Vagina (tissue), 2 donors: Measurements from ENCODE around the gene LIN7C. TPM values are rescaled to one million over a fixed set of nuclear protein-coding genes. Genes with fewer than 3 reads are reported as not detected.

Experiments used
- DNase-seq, 2 donors: peaks; one replicate each; pipeline ENCODE4 v3.0.0-alpha.2; 2017; ENCODE audit errors: extremely low spot score in 2 of 2
- H3K27ac ChIP-seq: fragments of 200-600 bp; sonication (generic); one replicate; pipeline ENCODE4 v1.5.1; 2019
- H3K27me3 ChIP-seq: fragments of 200-600 bp; sonication (generic); one replicate; pipeline ENCODE4 v1.5.1; 2019
- H3K36me3 ChIP-seq, 2 donors: fragments of 200-600 bp; sonication (generic); one replicate each; pipeline ENCODE4 v1.5.1; 2017 to 2019
- H3K4me1 ChIP-seq: fragments of 200-600 bp; sonication (generic); one replicate; pipeline ENCODE4 v1.5.1; 2019
- H3K4me3 ChIP-seq, 2 donors: fragments of 200-600 bp; sonication (generic); 1 replicate in 1 of 2; 2 replicates in 1 of 2; pipeline ENCODE4 v1.5.1; 2016 to 2019
- H3K9me3 ChIP-seq: fragments of 200-600 bp; sonication (generic); one replicate; pipeline ENCODE4 v1.5.1; 2019
- CTCF ChIP-seq, 3 experiments: fragments of 450-650 bp in 2 of 3; fragments of 200-600 bp in 1 of 3; sonication (generic) in 1 of 3; IDR thresholded peaks; one replicate each; pipeline ENCODE4 v1.5.1; 2017 to 2019; ENCODE audit warnings: antibody characterized with exemption in 3 of 3, mild to moderate bottlenecking in 2 of 3, moderate library complexity in 2 of 3
- POLR2A ChIP-seq, 2 donors: fragments of 450-650 bp; IDR thresholded peaks; one replicate each; pipeline ENCODE4 v1.6.1; 2017; ENCODE audit warnings: antibody characterized with exemption in 2 of 2, mild to moderate bottlenecking in 2 of 2, moderate library complexity in 2 of 2
- POLR2AphosphoS5 ChIP-seq, 2 donors: sonication (generic); formaldehyde crosslinking; IDR thresholded peaks; one replicate each; pipeline ENCODE4 v1.9.0; 2017; ENCODE audit warnings: antibody characterized with exemption in 2 of 2, mild to moderate bottlenecking in 2 of 2, low read depth in 1 of 2; ENCODE audit not compliant: insufficient read depth in 1 of 2
- intact Hi-C: fragments of 100-400 bp; cut with DNase I; formaldehyde crosslinking; loops from one replicate; pipeline ENCODE4 v1.15.1; 2023
- total RNA-seq: library from RNA; depleted of rRNA; stranded (reverse); fragments of >200 nt; gene quantifications from one replicate; pipeline ENCODE4 v1.2.3, GENCODE V29; 2016

LIN7C gene
- total RNA-seq, 1 donor from 2014 or later = 30.9 TPM

- intact Hi-C loops = no loop called here
- Histone ChIP-seq H3K4me3 (no peak overlapping the region), H3K36me3 (no peaks in the 10 kb centered on the region), H3K27ac (no peak overlapping the region), H3K4me1 (no peaks in the 10 kb centered on the region), H3K27me3 (no peaks in the 10 kb centered on the region), H3K9me3 (no peaks in the 10 kb centered on the region)
- no peak for TF ChIP-seq POLR2A (IDR thresholded peaks at IDR 0.05)
- no peak for TF ChIP-seq CTCF (IDR thresholded peaks at IDR 0.05)
- no peak for TF ChIP-seq POLR2AphosphoS5 (IDR thresholded peaks at IDR 0.05; ENCODE audit: insufficient read depth in 1 of 2, low read depth in 1 of 2)
- DNase-seq = no peak
Measured at GRCh38 chr11:27545946-27546345, 39.4 kb upstream of the LIN7C start.

GRCh38 chr11:27545035-27545434 lies 38.5 kb upstream of the LIN7C start:
- DNase-seq = no peak
- no peaks in the 10 kb centered on the region for H3K4me1 ChIP-seq
- H3K27me3 ChIP-seq = no peaks in the 10 kb centered on the region
- no peak overlapping the region for H3K4me3 ChIP-seq
- H3K9me3 ChIP-seq = no peaks in the 10 kb centered on the region
- H3K36me3 ChIP-seq = no peaks in the 10 kb centered on the region
- intact Hi-C loops = no loop called here
- H3K27ac ChIP-seq = no peak overlapping the region
- no peak for TF ChIP-seq POLR2A (IDR thresholded peaks at IDR 0.05)

- DNase-seq = no peak
- H3K9me3 ChIP-seq = no peaks in the 10 kb centered on the region
- TF ChIP-seq POLR2A (IDR thresholded peaks at IDR 0.05) (no peak), POLR2AphosphoS5 (IDR thresholded peaks at IDR 0.05; ENCODE audit: insufficient read depth in 1 of 2, low read depth in 1 of 2) (no peak), CTCF (IDR thresholded peaks at IDR 0.05) (no peak)
- no peaks in the 10 kb centered on the region for H3K27me3 ChIP-seq
- H3K36me3 ChIP-seq = no peaks in the 10 kb centered on the region
- H3K4me1 ChIP-seq = no peaks in the 10 kb centered on the region
- no peak overlapping the region for H3K4me3 ChIP-seq
- intact Hi-C loops = no loop called here
- H3K27ac ChIP-seq = no peak overlapping the region
Measured at GRCh38 chr11:27541790-27542189, 35.2 kb upstream of the LIN7C start.

GRCh38 chr11:27540051-27540450 lies 33.5 kb upstream of the LIN7C start:
- Histone ChIP-seq H3K4me1 (no peaks in the 10 kb centered on the region), H3K36me3 (no peaks in the 10 kb centered on the region), H3K27me3 (no peaks in the 10 kb centered on the region), H3K9me3 (no peaks in the 10 kb centered on the region), H3K4me3 (no peak overlapping the region), H3K27ac (no peak overlapping the region)
- intact Hi-C loops = no loop called here
- no peak for TF ChIP-seq CTCF (IDR thresholded peaks at IDR 0.05)
- no peak for TF ChIP-seq POLR2AphosphoS5 (IDR thresholded peaks at IDR 0.05; ENCODE audit: insufficient read depth in 1 of 2, low read depth in 1 of 2)
- no peak for TF ChIP-seq POLR2A (IDR thresholded peaks at IDR 0.05)
- DNase-seq = no peak

GRCh38 chr11:27535103-27535502 lies 28.5 kb upstream of the LIN7C start:
- H3K4me1 ChIP-seq = no peaks in the 10 kb centered on the region
- H3K27ac ChIP-seq = no peak overlapping the region
- no peak for DNase-seq
- no peaks in the 10 kb centered on the region for H3K36me3 ChIP-seq
- no peak overlapping the region for H3K4me3 ChIP-seq
- H3K27me3 ChIP-seq = no peaks in the 10 kb centered on the region
- H3K9me3 ChIP-seq = no peaks in the 10 kb centered on the region
- intact Hi-C loops = no loop called here
- TF ChIP-seq POLR2AphosphoS5 (IDR thresholded peaks at IDR 0.05; ENCODE audit: insufficient read depth in 1 of 2, low read depth in 1 of 2) = no peak
- no peak for TF ChIP-seq CTCF (IDR thresholded peaks at IDR 0.05)
- TF ChIP-seq POLR2A (IDR thresholded peaks at IDR 0.05) = no peak
